ENCODE results near the gene AKT2. TPM values are rescaled to one million over a fixed set of nuclear protein-coding genes. Genes with fewer than 3 reads are reported as not detected.

AKT2 gene
- total RNA-seq, 1 experiment from 2014 or later, result 141 TPM

DNA sequence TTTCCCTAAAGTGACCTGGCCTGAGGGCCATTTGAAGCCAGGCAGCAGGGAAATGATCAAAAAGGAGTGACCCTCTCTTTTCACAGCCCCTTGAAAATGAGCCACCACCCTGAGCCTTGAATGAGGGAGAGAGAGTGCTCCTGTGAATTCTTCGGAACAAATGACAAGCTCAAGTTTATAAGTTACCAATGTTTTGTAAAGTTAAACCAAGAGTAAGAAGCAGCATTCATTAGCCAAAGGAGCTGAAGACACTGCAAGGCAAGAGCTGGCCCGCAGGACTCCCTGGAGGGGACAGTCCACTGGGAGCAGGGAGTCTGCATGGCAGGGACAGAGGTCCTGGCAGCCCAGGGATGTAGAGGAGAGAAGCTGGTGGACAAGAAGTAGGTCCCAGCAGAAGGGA, 42.0 kb downstream of the AKT2 start:
- H3K79me2 ChIP-seq (ENCODE audit: insufficient read depth, low read length), result peaks cover 16% of the 10 kb centered on the region; the same call in 1 of the 2 replicates
- H3K4me1 ChIP-seq (ENCODE audit: control insufficient read depth in 1 of 2, insufficient read depth in 2 of 2, low read length in 2 of 2), result no peaks in the 10 kb centered on the region
- ATAC-seq (no peak), DNase-seq (ENCODE audit: low read depth, low spot score) (no peak)
- RAD21 ChIA-PET (ENCODE audit: low non-redundant PET in 1 of 2, low total read pairs in 2 of 2, uncharacterized antibody in 2 of 2, unreplicated experiment in 2 of 2), result no interaction called here
- H3K27ac ChIP-seq (ENCODE audit: low read depth, low read length), result no peak overlapping the region
- H3K9me2 ChIP-seq (ENCODE audit: insufficient read depth), result no peaks in the 10 kb centered on the region
- intact Hi-C loops (cut with micrococcal nuclease), result no loop called here
- H3K27me3 ChIP-seq (ENCODE audit: insufficient read depth, low read length), result no peaks in the 10 kb centered on the region
- no peak overlapping the region for H3K9ac ChIP-seq (ENCODE audit: low read length)
- no peaks in the 10 kb centered on the region for H4K20me1 ChIP-seq (ENCODE audit: insufficient read depth)
- CTCF ChIA-PET, result no interaction called here
- no peaks in the 10 kb centered on the region for H3K9me3 ChIP-seq (ENCODE audit: control insufficient read depth in 1 of 2, insufficient read depth in 1 of 2, low read depth in 1 of 2, low read length in 2 of 2)
- BruUV-seq (replicated peaks), result no TSS peak
- peaks cover 0 to 11% of the 10 kb centered on the region in 2 experiments; a peak in 2 of 4 replicates for H3K36me3 ChIP-seq (ENCODE audit: control insufficient read depth in 1 of 2, insufficient read depth in 2 of 2, low read length in 2 of 2)
- no peak overlapping the region for H3K4me3 ChIP-seq (replicated peaks in 1 of 2; ENCODE audit: low read depth in 1 of 2, low read length in 2 of 2)
- TF ChIP-seq RAD21 (IDR thresholded peaks at IDR 0.05; ENCODE audit: low read depth) (no peak), ELF1 (IDR thresholded peaks at IDR 0.05; ENCODE audit: borderline replicate concordance, low read depth) (no peak), TCF7L2 (IDR thresholded peaks at IDR 0.05; ENCODE audit: borderline replicate concordance, extremely low read depth, insufficient read depth, insufficient read length) (no peak), YY1 (IDR thresholded peaks at IDR 0.05; ENCODE audit: extremely low read depth, insufficient replicate concordance, low read depth, low read length) (no peak), EZH2phosphoT487 (IDR thresholded peaks at IDR 0.05; ENCODE audit: borderline replicate concordance) (no peak), FOSL1 (IDR thresholded peaks at IDR 0.05; ENCODE audit: low read depth) (no peak), POLR2AphosphoS5 (IDR thresholded peaks at IDR 0.05; ENCODE audit: low read depth, low read length) (no peak), EGR1 (IDR thresholded peaks at IDR 0.05; ENCODE audit: low read depth) (no peak), POLR2A (IDR thresholded peaks at IDR 0.05; ENCODE audit: borderline replicate concordance, extremely low read depth, insufficient read depth, insufficient read length) (no peak), SIN3A (IDR thresholded peaks at IDR 0.05; ENCODE audit: low read depth) (no peak), JUND (IDR thresholded peaks at IDR 0.05) (no peak), SP1 (IDR thresholded peaks at IDR 0.05; ENCODE audit: low read depth) (no peak), CEBPB (IDR thresholded peaks at IDR 0.05; ENCODE audit: low read depth) (no peak), EZH2 (IDR thresholded peaks at IDR 0.05) (no peak)
- TF ChIP-seq, protein P1, sequence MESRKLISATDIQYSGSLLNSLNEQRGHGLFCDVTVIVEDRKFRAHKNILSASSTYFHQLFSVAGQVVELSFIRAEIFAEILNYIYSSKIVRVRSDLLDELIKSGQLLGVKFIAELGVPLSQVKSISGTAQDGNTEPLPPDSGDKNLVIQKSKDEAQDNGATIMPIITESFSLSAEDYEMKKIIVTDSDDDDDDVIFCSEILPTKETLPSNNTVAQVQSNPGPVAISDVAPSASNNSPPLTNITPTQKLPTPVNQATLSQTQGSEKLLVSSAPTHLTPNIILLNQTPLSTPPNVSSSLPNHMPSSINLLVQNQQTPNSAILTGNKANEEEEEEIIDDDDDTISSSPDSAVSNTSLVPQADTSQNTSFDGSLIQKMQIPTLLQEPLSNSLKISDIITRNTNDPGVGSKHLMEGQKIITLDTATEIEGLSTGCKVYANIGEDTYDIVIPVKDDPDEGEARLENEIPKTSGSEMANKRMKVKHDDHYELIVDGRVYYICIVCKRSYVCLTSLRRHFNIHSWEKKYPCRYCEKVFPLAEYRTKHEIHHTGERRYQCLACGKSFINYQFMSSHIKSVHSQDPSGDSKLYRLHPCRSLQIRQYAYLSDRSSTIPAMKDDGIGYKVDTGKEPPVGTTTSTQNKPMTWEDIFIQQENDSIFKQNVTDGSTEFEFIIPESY (IDR thresholded peaks at IDR 0.05; ENCODE audit: extremely low read depth, insufficient replicate concordance, low read length), result no peak
- TF ChIP-seq, protein P2, sequence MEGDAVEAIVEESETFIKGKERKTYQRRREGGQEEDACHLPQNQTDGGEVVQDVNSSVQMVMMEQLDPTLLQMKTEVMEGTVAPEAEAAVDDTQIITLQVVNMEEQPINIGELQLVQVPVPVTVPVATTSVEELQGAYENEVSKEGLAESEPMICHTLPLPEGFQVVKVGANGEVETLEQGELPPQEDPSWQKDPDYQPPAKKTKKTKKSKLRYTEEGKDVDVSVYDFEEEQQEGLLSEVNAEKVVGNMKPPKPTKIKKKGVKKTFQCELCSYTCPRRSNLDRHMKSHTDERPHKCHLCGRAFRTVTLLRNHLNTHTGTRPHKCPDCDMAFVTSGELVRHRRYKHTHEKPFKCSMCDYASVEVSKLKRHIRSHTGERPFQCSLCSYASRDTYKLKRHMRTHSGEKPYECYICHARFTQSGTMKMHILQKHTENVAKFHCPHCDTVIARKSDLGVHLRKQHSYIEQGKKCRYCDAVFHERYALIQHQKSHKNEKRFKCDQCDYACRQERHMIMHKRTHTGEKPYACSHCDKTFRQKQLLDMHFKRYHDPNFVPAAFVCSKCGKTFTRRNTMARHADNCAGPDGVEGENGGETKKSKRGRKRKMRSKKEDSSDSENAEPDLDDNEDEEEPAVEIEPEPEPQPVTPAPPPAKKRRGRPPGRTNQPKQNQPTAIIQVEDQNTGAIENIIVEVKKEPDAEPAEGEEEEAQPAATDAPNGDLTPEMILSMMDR (IDR thresholded peaks at IDR 0.05 in 2 of 3, conservative IDR thresholded peaks at IDR 0.05 in 1 of 3; ENCODE audit: borderline replicate concordance in 1 of 3, insufficient read depth in 1 of 3, low read depth in 2 of 3, low read length in 2 of 3), result no peak
- TF ChIP-seq, protein P3, sequence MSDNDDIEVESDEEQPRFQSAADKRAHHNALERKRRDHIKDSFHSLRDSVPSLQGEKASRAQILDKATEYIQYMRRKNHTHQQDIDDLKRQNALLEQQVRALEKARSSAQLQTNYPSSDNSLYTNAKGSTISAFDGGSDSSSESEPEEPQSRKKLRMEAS (IDR thresholded peaks at IDR 0.05), result no peak
- no peak overlapping the region for H2AFZ ChIP-seq (ENCODE audit: low read depth, low read length, poor library complexity, severe bottlenecking)
- POLR2A ChIA-PET, result no interaction called here
- H3K4me2 ChIP-seq (ENCODE audit: low read length), result no peak overlapping the region
